ENCODE results near the gene SLC52A3.

The SLC52A3 gene

GRCh38 chr20:766906-767305, 1.4 kb downstream of the SLC52A3 start:
- DNase-seq (ENCODE audit: low read depth in 2 of 2) = no peak

DNA sequence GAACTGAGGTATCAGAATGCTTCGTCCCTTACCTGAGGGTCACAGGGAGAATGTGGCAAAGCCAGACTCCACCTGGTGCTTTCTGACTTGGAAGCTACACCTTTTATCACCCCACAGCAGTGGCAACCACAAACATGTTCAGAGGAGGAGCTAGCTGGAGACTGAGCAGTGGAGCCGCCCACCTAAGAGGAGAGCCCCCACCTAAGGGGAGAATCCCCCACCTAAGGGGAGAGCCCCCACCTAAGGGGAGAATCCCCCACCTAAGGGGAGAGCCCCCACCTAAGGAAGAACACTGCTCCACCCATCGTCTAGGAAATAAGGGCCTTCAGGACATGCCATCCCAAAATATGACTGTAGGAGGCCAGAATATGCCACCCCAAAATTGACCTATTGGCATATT, 4.0 kb downstream of the SLC52A3 start:
- no peak for DNase-seq (ENCODE audit: low read depth in 2 of 2)

GRCh38 chr20:761418-762381, 6.6 kb downstream of the SLC52A3 start:
- no peak for DNase-seq (ENCODE audit: low read depth in 2 of 2)

GRCh38 chr20:760751-761417, 7.4 kb downstream of the SLC52A3 start:
- no peak for DNase-seq (ENCODE audit: low read depth in 2 of 2)

- no peak for DNase-seq (ENCODE audit: low read depth in 2 of 2)
Observed at GRCh38 chr20:757506-757905, 10.8 kb downstream of the SLC52A3 start.

- DNase-seq (ENCODE audit: low read depth in 2 of 2) = no peak
Observed at GRCh38 chr20:755941-756340, 12.4 kb downstream of the SLC52A3 start.

DNA sequence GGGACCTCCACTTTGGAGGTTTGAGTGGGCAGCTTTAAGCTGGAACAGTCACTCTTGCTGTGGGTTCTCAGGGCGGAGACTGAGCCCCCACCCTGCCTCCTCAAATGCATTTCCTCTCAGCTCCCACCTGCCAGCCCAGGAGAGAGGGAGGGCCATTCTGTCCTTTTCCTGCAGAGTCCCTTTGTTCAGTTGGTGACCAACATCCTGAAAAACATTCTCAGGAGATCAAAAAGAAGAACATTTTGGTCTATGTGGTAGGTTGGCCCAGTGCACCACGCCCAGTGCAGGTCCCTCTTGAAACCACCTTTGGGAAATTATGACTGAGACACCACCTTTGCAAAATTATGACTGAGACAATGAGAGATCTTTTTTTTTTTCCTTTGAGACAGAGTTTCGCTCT, 13.4 kb downstream of the SLC52A3 start:
- no peak for DNase-seq (ENCODE audit: low read depth in 2 of 2)

- DNase-seq (ENCODE audit: low read depth in 2 of 2) = no peak
Observed at GRCh38 chr20:753897-754635, 14.2 kb downstream of the SLC52A3 start.

DNA sequence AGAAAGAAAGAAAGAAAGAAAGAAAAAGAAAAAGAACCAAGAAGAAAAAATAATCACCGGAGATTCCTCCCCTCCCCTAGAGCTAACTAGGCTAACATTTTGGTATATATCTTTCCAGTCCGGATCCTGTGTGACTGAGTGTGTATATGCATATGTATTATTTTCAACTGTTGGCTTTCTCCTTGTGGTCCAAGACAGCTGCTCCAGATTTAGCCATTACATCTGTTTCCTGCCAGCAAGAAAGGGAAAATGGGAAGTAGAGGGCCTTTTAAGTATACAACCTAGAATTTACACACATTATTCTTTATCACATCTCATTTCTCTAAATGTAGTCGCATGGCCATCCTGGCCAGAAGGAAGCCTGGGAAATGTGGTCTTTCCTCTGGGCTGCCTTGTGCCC, 15.2 kb downstream of the SLC52A3 start:
- no peak for DNase-seq (ENCODE audit: low read depth in 2 of 2)

GRCh38 chr20:752291-752690, 16.0 kb downstream of the SLC52A3 start:
- no peak for DNase-seq (ENCODE audit: low read depth in 2 of 2)

- no peak for DNase-seq (ENCODE audit: low read depth in 2 of 2)
Observed at GRCh38 chr20:751761-752160, 16.5 kb downstream of the SLC52A3 start.

DNA sequence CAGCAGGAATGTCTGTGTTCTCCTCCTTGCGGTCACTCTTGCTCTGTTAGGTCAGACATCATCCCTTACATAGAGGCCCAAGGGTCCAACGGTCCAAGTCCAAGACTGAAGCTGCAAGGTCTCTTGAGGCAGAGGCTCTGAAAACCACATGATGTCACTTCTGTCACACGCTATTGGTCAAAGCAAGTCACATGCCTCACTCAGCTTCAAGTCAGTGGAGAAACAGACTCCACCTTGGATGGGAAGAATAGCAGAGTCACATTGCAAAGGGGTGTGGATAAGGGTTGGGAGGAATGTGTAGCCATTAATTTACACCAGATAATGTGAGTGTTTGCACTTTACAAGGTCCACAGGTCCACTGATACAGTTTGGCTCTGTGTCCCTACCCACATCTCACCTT, 17.5 kb downstream of the SLC52A3 start:
- no peak for DNase-seq (ENCODE audit: low read depth in 2 of 2)

DNA sequence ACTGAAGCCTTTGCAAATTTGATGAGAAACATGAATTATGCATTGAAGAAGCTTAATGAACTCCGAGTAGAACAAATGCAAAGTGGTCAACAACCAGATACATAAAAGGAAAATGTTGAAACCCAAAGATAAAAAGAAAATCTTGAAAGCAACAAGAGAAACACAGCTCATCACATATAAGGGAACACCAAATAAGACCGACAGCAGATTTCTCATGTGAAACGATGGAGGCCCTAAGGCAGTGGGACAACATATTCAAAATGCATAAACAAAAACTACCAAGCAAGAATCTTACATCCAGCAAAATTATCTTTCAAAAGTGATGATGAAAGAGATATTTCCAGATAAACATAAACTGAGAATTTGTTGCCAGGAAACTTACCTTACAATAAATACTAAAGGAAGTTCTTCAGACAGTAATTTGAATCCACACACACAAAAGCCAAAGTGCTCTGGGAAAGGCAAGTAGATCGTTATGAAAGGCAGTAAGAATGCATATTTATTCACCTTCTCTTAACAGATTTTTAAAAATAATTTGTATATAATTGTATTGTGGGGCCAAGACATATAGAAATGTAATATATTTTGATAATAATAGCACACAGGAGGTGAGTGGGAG, 22.5 kb downstream of the SLC52A3 start:
- no peak for DNase-seq (ENCODE audit: low read depth in 2 of 2)

DNA sequence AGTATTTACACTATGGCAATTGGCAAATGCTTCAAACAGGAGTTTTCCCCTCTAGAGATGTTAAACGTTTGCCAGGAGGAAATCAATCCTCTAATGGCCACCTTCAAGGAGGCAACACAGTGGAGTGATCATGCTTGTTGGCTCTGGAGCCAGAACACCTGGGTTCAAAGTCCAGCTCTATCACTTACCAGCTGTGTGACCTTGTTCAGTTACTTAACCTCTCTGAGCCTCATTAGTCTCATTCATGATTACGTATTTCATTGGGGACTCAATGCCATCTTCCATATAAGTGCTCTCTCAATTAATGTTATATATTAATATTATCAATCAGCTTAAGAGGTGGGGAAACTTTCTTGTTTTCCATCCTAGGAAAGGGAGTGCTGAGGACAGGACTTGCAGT, 26.1 kb downstream of the SLC52A3 start:
- DNase-seq (ENCODE audit: low read depth in 2 of 2) = no peak

DNA sequence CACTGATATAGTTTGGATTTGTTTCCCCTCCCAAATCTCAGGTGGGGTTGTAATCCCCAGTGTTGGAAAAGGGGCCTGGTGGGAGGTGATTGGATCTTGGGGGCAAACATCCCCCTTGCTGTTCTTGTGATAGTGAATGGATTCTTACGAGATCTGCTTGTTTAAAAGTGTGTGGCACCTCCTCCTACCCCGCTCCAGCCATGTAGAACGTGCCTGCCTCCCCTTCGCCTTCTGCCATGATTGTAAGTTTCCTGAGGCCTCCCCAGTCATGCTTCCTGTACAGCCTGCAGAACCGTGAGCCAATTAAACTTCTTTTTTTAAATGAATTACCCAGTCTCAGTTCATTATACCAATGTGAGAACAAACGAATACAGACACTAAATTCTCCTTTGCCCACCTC, 26.7 kb downstream of the SLC52A3 start:
- no peak for DNase-seq (ENCODE audit: low read depth in 2 of 2)

- no peak for DNase-seq (ENCODE audit: low read depth in 2 of 2)
Observed at GRCh38 chr20:740162-740561, 28.1 kb downstream of the SLC52A3 start.

GRCh38 chr20:739736-740135, 28.6 kb downstream of the SLC52A3 start:
- DNase-seq (ENCODE audit: low read depth in 2 of 2) = no peak

DNA sequence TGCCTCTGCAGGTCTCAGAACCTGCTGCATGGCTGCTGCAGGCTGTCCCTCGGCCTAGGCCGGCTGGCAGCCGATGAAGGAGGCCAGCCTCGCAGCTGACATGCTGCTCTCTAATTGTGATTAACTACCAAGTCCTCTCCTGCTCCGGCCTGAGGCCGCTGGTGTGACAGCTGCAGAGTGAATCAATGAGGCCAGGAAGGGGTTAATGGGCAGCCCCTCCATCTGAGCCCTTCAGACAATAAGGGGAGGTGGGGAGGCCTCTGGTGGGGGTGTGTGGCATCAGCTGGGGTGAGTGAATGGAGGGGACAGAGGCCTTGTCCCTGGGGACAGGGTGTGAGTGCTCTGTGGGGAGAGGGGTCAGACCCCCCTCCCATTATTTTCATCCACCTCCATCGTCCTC, 34.4 kb downstream of the SLC52A3 start:
- DNase-seq (ENCODE audit: low read depth in 2 of 2) = no peak

DNA sequence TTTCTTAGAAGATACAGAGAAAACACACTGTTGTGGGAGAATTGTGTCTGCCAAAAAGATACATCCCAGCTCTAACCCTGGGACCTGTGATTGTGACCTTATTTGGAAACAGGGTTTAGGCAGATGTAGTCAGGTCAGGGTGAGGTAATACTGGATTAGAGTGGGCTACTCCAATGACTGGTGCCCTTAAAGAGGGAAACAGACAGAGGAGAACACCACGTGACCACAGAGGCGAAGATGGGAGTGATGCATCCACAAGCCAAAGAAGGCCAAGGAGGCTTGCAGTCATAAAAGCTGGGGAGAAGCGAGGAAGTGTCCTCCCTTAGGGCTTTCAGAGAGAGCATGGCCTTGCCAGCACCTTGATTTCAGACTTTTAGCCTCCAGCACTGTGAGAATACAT, 35.6 kb downstream of the SLC52A3 start:
- DNase-seq (ENCODE audit: low read depth in 2 of 2) = no peak

- no peak for DNase-seq (ENCODE audit: low read depth in 2 of 2)
Observed at GRCh38 chr20:731891-732560, 36.3 kb downstream of the SLC52A3 start.

DNA sequence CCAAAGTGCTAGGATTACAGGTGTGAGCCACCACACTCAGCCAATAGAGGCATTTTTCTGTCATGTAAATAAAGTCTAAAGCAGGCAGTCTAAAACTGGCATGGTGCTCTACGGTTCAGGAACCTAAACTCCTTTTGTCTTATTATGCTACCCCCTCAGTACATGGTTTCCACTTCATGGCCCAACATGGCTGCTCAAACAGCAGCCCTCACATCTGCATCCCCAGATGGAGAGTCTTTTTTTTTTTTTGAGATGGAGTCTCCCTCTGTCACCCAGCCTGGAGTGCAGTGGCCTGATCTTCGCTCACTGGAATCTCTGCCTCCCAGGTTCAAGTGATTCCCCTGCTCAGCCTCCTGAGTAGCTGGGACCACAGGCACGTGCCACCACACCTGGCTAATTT, 38.3 kb downstream of the SLC52A3 start:
- DNase-seq (ENCODE audit: low read depth in 2 of 2) = no peak

Measured in stimulated activated CD8-positive, alpha-beta memory T cell treated with anti-CD3 and anti-CD28 coated beads, Interleukin-2, amount 100 ng/mL, for 1 hour (primary cell).